HepG2 (cell line): ENCODE measurements around the gene RAPSN. TPM values are rescaled to one million over a fixed set of nuclear protein-coding genes. Genes with fewer than 3 reads are reported as not detected.
A peak's percentile ranks its signal among the peaks of the same experiment; 100 is the strongest.

Experiments
- ADNP ChIP-seq: sonication (generic); formaldehyde crosslinking; IDR thresholded peaks from 2 replicates; pipeline ENCODE4 v1.4.0; 2020; ENCODE audit warnings: missing genetic modification reagents
- BRCA1 ChIP-seq: sonication (generic); formaldehyde crosslinking; IDR thresholded peaks from 2 replicates; pipeline ENCODE4 v1.4.0; 2020; ENCODE audit warnings: missing genetic modification reagents
- ESRRA ChIP-seq: sonication (generic); formaldehyde crosslinking; IDR thresholded peaks from 2 replicates; pipeline ENCODE4 v1.5.1; 2020; ENCODE audit warnings: mild to moderate bottlenecking, low read depth, missing genetic modification reagents
- HMGXB3 ChIP-seq: sonication (generic); formaldehyde crosslinking; IDR thresholded peaks from 2 replicates; pipeline ENCODE4 v1.4.0; 2020; ENCODE audit warnings: missing genetic modification reagents, borderline replicate concordance
- HOXD1 ChIP-seq: sonication (generic); formaldehyde crosslinking; IDR thresholded peaks from 2 replicates; pipeline ENCODE4 v1.5.0; 2020; ENCODE audit warnings: missing genetic modification reagents
- NONO ChIP-seq, 2 experiments: fragments of 450-650 bp in 1 of 2; sonication (generic) in 1 of 2; formaldehyde crosslinking in 1 of 2; IDR thresholded peaks in 1 of 2; conservative IDR thresholded peaks in 1 of 2; 2 replicates each; pipeline versions ENCODE4 v1.6.1 to v1.8.0; 2017 to 2022; ENCODE audit warnings: mild to moderate bottlenecking in 1 of 2, missing genetic modification reagents in 1 of 2, moderate library complexity in 1 of 2
- NR2F6 ChIP-seq, 2 experiments: IDR thresholded peaks; 2 replicates each; pipeline ENCODE4 v1.6.1; 2016; ENCODE audit warnings: antibody characterized with exemption in 1 of 2, mild to moderate bottlenecking in 1 of 2
- PAX8 ChIP-seq: sonication (generic); formaldehyde crosslinking; IDR thresholded peaks from 2 replicates; pipeline ENCODE4 v1.8.0; 2022; ENCODE audit warnings: mild to moderate bottlenecking, missing genetic modification reagents, borderline replicate concordance
- PHF21A ChIP-seq: sonication (generic); formaldehyde crosslinking; IDR thresholded peaks from 2 replicates; pipeline ENCODE4 v1.5.0; 2020; ENCODE audit warnings: mild to moderate bottlenecking, missing genetic modification reagents
- REL ChIP-seq: sonication (generic); formaldehyde crosslinking; conservative IDR thresholded peaks from 2 replicates; pipeline ENCODE4 v1.8.0; 2022; ENCODE audit warnings: mild to moderate bottlenecking, missing genetic modification reagents, moderate library complexity
- SP5 ChIP-seq: IDR thresholded peaks from 2 replicates; pipeline ENCODE4 v1.6.1; 2016; ENCODE audit warnings: low read depth, borderline replicate concordance
- STAG1 ChIP-seq: sonication (generic); formaldehyde crosslinking; IDR thresholded peaks from 2 replicates; pipeline ENCODE4 v1.4.0; 2020; ENCODE audit warnings: missing genetic modification reagents
- TP53 ChIP-seq: sonication (generic); formaldehyde crosslinking; conservative IDR thresholded peaks from 2 replicates; pipeline ENCODE4 v1.4.0; 2020; ENCODE audit warnings: missing genetic modification reagents
- TRIM22 ChIP-seq: fragments of 450-650 bp; IDR thresholded peaks from 2 replicates; pipeline ENCODE4 v1.6.1; 2017
- TSC22D2 ChIP-seq: sonication (generic); formaldehyde crosslinking; IDR thresholded peaks from 2 replicates; pipeline ENCODE4 v1.5.1; 2020; ENCODE audit warnings: missing genetic modification reagents, mild to moderate bottlenecking, borderline replicate concordance
- U2AF2 ChIP-seq: fragments of 200-400 bp; formaldehyde crosslinking; IDR thresholded peaks from 2 replicates; pipeline ENCODE4 v1.6.1; 2017; ENCODE audit warnings: low read depth, mild to moderate bottlenecking, low read length
- ZBTB43 ChIP-seq: sonication (generic); formaldehyde crosslinking; conservative IDR thresholded peaks from 2 replicates; pipeline ENCODE4 v1.4.0; 2020; ENCODE audit warnings: missing genetic modification reagents
- ZNF362 ChIP-seq: sonication (generic); formaldehyde crosslinking; IDR thresholded peaks from 2 replicates; pipeline ENCODE4 v1.4.0; 2020; ENCODE audit warnings: missing genetic modification reagents, mild to moderate bottlenecking, borderline replicate concordance
- ZNF501 ChIP-seq: sonication (generic); formaldehyde crosslinking; IDR thresholded peaks from 2 replicates; pipeline ENCODE4 v1.5.1; 2020; ENCODE audit warnings: mild to moderate bottlenecking, moderate library complexity, missing genetic modification reagents
- polyA plus RNA-seq, 8 experiments: library from polyadenylated mRNA; depleted of rRNA in 3 of 8; stranded (reverse) in 7 of 8; unstranded in 1 of 8; fragments of >200 nt; fragmentation: Illumina TruSeq in 4 of 8; extraction: Trizol in 4 of 8; gene quantifications; 2 replicates each; pipeline versions ENCODE4 v1.2.1 to v1.2.3, GENCODE V29; 2011 to 2016; ENCODE audit warnings: low read depth in 4 of 8, missing spikeins in 1 of 8, mixed read lengths in 1 of 8; ENCODE audit not compliant: insufficient read depth in 1 of 8
- total RNA-seq, 5 experiments: library from RNA; depleted of rRNA; stranded (reverse); fragments of >200 nt; fragmentation: Illumina TruSeq; extraction: Trizol; gene quantifications; 2 replicates each; pipeline ENCODE4 v1.2.3, GENCODE V29; 2016; ENCODE audit warnings: low read depth in 1 of 5

Gene RAPSN
- total and polyA plus RNA-seq, 2 of the 13 experiments (the other 11 are each of a cell fraction or from before 2014, with no cell fraction given) = 0.15 to 1.2 TPM

- no peak for TF ChIP-seq HMGXB3 (CRISPR knock-in tag)
- no peak; the same call in none of the 2 replicates for TF ChIP-seq NR2F6 (IDR thresholded peaks at IDR 0.05)
- peak; percentile 75 for TF ChIP-seq NR2F6 (CRISPR knock-in tag; IDR thresholded peaks at IDR 0.05)
- TF ChIP-seq NONO (IDR thresholded peaks at IDR 0.05) = no peak
- TF ChIP-seq NONO (CRISPR knock-in tag; conservative IDR thresholded peaks at IDR 0.05) = no peak
- TF ChIP-seq ZNF501 (CRISPR knock-in tag) = peak; percentile 62; the same call in 1 of the 2 replicates
- TF ChIP-seq U2AF2 = no peak
- TF ChIP-seq TSC22D2 (CRISPR knock-in tag) = no peak
- peak; percentile 45; the same call in 1 of the 2 replicates for TF ChIP-seq PHF21A (CRISPR knock-in tag)
- TF ChIP-seq STAG1 (CRISPR knock-in tag) = no peak
- no peak for TF ChIP-seq REL (CRISPR knock-in tag)
- no peak for TF ChIP-seq PAX8 (CRISPR knock-in tag)
- TF ChIP-seq TRIM22 = no peak
- no peak for TF ChIP-seq HOXD1 (CRISPR knock-in tag)
- no peak for TF ChIP-seq ZNF362 (CRISPR knock-in tag)
- no peak for TF ChIP-seq ADNP (CRISPR knock-in tag)
- TF ChIP-seq ZBTB43 (CRISPR knock-in tag) = no peak
- no peak for TF ChIP-seq SP5 (CRISPR knock-in tag)
- TF ChIP-seq BRCA1 (CRISPR knock-in tag) = no peak
- no peak for TF ChIP-seq TP53
- TF ChIP-seq ESRRA (CRISPR knock-in tag) = peak; percentile 12; the same call in 1 of the 2 replicates
These were observed 17.4 kb downstream of the RAPSN start (continued) for GRCh38 chr11:47431356-47432083.
